Stimulated activated CD4-positive, alpha-beta T cell treated with anti-CD3 and anti-CD28 coated beads, Interleukin-2, amount 100 ng/mL, for 4 hours (primary cell): ENCODE measurements around the gene OSBPL3.

Experiments
- DNase-seq: peaks from one replicate; pipeline ENCODE4 v3.0.0-alpha.2; 2020; ENCODE audit warnings: low read depth

OSBPL3 gene

DNA sequence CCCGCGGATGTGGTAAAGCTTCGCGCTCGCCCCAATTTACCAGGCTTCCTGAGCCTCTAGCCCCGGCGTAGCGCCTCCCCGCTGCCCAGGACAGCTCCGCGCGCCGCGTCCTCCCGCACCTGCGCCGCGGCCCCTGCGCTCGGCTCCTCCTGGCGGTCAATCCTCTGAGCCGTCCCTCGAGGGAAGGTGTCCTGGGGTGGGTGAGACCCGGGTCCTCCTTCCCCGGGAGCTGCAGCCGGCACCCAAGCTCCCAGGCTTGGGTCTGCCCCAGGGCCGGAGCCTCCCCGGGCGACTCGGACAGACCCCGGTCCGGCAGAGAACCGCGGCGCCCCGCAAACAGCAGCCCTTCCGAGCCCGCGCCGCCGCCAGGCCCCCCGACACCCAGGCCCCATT lies 512 bp downstream of the OSBPL3 start:
- peak; percentile 63 for DNase-seq

DNA sequence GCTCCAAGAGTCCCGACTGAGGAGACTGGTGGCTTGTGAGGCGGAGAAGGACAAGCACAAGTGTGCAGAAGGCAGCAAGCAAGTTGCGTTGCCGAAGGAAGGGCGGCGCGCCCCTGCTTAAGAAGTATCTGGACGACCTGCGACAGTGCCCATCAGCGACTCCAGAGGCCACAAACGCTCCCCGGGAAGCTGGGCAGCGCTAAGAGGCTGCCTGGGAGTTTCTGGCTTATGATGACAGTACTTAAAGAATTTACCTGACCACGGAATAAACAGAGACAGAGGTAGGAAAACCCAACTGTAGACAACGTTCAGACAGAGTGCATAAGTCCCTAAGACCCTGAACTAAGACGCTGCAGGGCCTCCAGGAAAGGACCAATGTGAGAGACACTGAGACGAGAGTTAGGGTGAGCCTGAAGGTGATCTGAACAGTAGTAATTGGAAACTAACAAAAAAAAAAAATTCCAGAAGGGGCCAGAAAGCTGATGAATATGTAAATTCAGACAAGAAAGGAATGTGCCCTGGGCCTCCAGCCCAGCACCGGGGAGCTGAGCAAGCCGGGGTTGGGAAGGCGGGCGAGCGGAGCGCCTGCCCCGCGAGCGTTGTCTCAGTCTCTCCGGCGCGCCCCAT lies 1.0 kb downstream of the OSBPL3 start:
- DNase-seq: no peak

DNA sequence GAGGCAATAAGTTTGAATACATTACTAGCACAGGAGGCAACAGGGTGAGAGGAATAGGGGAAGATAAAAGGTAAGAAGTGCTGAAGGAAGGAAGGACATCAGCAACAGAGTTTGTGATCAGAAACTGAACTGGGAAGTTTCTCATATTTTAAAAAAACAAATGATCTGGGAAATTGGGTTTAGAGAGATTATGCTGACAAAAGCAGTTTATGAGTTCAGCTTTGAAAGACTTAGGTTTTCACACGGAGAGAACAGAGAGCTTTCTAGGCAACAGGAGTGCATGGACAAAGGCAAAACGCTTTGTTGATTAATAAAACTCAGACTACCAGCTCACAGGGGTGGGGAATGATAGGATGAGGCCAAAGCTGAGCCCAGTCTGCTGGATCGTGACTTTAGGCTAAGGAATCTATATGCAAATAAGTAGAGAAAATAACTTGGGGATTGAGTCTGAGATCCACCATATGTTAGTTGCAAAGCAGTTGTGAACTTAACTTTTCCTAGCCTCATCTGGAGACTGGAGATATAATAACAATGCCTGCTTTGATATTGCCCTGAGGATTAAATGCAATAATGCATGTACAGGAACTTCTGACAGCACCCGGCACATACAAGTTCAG lies 4.2 kb downstream of the OSBPL3 start:
- no peak for DNase-seq

DNA sequence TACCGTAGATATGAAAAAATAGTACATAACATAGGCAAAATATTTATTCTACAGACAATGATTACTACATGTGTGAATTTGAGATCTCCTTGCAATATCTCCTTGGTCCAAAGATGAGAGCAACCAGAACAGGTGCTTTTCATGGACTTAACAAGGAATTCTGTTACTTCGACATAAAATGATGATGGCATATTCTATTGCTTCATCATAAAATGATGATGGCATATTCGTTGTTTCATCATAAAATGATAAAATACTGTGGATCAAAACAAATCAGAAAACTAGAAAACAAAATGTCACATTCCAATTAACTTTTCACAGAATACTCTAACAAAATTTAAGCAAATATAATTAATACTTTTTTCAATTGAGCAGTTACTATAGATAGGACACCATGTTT lies 4.8 kb downstream of the OSBPL3 start:
- DNase-seq: no peak

DNA sequence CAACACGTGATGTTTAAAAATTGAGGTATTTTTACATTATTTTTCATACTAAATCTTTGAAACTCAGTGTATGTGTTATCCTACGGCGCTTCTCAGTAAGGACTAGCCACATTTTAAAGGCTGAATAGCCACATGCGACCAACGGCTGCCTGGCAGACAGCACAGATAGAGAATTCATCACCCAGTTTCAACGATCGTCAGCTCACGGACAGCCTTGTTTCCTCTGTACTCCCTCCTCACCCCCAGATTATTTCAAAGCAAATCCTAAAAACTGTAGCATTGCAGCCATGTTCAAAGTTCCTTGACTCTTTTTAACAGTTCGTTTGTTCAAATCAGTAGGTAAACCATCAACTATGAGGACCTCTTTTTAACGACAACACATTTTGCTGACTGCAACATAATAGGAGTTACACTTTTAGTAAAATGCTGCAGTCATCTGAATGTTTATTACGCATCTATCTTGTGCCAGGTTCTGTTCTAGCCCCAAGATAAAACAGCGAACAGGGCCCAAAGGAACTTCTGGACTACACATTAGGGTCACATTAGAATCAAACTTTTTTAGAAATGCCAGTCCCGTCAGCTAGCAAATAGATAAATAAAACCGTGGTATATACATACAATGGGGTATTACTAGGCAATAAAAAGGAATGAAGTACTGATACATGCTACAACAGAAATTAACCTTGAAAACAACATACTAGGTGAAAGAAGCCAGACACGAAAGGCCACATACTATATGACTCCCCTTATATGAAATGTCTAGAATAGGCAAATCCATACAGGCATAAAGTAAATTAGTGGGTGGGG lies 5.7 kb downstream of the OSBPL3 start:
- DNase-seq: no peak

DNA sequence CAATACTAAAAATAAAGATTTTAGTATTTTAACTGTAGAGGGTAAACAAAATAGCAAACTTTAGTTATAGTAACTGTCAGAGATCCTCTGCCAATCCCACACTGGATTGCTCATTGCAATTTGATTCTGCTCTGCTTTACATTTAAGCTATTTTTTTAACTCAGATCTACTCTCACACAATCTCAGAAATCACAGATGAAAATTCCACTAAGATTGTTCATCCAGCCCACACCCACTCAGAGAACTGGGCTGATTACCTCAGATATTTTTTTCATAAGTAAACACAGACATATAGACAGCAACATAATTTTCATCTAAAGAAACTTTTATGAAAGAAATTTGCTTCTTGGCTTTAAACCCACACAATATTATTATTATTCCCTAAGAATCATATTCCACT lies 7.0 kb downstream of the OSBPL3 start:
- DNase-seq: no peak

DNA sequence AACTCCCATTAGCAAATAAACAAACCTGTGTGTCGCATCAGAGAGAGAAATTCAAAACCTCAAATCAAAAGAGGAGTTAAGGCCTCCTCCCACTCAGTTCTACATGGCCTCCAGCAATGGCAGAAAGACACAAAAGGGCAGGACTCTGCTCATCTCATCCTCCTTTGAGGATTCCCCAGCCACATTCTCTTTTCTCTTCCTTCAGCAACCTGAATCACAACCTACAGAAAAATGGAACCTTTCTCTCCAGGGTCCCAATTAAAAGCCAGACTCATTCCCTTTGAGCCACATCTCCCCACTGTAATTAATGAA lies 7.9 kb downstream of the OSBPL3 start:
- DNase-seq: no peak

DNA sequence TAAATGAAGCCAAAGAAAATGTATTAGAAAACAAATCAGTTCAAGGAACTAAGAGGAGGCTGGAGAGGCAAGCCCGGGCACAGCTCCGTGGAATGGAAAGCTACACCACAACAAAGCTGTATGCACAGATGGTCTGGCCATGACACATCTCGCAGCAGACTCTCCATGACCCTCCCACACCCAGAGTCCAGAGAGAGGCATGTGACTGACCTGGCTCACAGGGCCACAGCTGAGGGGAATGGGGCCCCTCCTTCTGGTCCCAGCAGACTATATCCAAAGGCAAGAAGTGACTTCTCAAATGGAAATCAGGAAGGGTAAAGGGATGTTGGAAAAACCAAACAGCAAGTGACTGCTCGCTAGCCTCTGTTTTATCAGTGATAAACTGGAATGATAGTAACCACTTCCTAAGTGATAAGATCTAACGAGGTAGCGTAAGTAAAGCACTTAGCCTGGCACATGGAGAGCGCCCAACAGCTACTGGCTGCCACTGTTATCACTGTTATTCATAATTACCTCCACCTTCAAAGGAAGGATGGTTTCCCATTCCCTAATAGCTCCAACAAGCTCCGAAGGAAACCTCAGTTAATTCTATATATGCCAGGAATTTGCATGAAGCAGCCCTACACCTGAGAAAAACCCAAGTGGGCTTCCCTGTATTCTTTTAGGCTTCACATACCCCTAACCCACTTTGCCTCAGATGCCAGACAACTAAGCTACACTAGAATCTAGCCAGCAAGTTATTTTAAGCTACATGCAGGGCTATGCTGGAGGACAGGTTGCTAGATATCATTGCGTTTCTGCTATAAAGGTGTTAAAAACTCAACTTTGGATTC lies 8.4 kb downstream of the OSBPL3 start:
- DNase-seq: no peak

DNA sequence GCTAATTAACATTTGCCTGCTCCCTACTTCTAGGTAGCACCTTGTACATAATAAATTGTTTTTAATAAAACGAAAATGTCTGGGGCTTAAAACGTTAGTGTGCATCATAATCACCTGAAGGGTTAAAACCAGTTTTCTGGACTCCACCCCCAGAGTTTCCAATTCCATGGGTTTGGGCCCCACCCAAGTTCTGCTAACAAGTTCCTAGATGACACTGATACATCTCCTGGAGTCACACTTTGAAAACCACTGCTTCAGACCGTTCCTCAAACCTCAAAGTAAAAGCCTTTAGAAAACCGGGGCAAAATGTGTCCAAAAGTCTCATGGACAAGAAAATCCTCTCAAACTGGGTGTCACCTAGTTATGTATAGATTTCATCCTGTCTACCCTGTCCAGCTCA lies 9.3 kb downstream of the OSBPL3 start:
- DNase-seq: no peak

DNA sequence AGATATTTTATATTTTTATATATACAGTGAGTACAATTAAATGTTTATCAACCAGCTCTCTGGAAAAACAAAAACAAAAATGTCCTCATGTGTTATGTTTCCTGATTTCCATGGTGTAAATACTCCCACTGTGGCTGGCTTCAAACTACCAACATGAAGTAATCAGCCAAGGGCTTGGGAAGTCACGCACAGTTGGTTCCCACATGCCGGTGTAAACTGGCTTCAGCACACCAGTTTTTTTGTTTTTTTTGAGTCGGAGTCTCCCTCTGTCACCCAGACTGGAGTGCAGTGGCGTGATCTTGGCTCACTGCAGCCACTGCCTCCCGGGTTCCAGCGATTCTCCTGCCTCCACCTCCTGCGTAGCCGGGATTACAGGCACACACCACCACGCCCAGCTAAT lies 11.8 kb downstream of the OSBPL3 start:
- DNase-seq: no peak

DNA sequence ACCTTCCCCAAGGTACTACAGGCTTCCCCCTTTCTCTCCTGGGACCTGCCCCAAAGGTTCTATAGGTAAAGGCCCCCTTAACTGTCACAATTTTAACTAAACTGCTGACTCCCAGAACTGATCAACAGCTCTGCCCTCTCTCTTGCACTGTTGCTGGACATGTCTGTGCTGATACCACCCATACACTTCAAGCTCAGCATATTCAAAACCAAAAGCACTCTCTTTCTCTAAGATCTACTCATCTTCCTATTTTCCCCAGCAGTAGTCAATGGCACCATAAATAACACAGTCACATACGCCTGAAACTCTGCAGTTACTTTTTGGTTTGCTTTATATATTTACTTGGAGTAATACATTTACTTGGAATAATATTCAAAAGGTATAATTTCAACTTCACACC lies 12.3 kb downstream of the OSBPL3 start:
- no peak for DNase-seq

DNA sequence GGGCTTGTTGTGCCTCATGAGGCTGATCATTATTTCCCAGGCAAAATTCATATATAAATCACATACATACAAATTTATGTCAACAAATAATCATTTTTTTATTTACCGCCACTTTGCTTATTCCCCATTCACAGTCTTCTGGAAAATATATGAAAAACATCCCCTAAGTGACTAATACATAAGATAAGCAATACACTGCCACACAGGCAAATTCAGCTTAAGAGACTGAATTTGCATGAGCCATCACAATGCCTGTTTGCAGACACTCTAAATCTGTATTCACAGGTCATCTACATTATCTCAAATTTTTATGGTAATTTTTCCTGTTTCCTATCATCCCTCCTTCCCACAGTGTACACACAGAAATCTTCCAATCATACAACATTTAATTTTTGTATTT lies 13.2 kb downstream of the OSBPL3 start:
- no peak for DNase-seq

DNA sequence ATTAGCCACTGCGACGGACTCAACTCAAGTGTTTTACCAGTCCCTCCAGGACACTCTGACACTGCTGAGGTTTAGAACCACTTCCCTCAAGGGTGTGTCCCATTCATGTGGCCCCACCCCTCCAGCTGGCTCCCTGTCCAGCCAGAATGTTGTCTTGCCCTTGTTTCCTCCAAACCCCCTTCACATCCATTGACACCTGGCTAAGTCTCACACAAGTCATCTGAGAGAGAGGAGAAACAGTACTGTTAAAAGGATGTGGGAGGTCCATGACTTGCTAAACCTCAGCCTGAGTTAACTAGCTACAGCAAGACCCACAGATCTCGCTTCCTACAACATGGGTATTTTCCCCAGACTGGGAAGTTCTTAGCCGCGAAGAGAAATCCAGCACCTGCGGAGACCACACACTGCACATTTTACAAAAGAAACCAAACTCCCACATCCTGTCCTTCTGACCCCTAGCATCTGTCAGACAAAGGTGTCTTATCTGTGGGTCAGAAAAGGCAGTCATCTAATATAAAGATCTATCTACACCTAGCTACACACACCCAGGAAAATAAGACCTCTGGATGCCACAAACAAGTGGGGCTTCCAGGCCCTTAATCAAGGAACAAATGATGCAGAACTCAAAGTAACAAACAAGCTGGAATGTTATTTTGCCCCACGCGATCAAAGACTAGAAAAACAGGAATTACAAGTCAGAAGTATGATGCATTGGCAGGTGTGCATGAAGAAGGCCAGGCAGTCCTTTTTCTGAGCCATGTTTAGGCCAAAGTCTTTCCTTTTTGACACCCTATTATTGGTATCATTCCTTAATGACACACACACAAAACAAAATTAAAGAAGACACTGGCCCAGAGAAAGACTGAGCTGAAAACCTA lies 13.9 kb downstream of the OSBPL3 start:
- DNase-seq: no peak

DNA sequence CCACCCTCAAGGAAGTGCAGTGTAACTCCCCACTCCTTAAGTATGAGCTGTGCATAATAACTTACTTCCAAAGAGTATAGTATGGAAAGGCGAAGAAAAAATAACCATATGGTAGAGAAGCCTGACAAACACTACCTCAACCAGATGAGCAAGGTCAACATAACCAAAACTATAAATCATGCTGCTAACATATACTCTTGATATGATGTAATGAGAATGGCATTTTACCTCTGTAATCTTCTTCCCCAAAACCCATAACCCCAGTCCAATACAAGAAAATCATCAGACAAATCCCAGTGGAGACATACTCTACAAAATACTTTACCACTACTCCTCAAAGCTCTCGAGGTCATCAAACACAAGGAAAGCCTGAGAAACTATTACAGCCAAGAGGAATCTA lies 15.8 kb downstream of the OSBPL3 start:
- no peak for DNase-seq

DNA sequence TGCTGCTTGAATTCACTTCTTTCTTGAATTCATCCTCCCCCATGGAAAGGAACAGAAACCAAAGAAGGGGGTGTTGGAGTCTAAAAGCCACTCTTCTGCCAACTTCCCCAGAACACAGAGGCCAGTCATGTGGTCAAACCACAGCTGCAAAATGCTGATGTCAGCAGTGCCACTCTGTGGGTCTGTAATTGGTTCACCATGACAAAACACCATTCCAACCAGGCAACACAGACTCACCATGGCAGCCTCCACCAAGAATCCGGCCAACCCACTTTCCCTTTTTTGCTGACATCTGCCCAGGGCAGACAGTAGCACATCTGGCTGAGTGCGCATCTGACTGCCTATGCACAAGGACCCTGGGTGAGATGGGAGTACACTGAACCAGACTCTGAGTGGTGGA lies 16.8 kb downstream of the OSBPL3 start:
- no peak for DNase-seq

DNA sequence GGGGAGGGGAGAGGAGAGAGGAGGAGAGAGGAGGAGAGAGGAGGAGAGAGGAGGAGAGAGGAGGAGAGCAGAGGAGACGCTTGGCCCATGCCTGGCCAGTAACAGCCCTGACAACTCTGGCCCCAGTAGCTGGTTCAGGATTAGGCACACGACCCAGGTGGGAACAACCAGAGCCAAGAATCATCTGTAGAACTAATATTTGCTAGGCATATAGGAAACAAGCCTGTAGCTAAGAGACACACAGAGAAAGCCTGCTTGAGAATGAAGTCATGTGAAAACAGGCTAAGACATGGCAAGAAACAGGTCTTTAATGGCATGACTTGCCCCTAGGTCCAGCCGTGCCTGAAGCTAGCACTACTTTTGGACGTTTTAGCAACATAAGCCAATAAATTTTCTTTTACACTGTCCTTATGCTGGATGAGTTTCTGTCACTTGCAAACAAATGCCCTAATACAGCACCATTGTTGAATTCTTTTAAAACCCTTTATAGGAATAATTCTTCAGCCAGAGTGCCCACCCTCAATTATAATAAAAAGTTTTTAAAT lies 17.5 kb downstream of the OSBPL3 start:
- DNase-seq: no peak

DNA sequence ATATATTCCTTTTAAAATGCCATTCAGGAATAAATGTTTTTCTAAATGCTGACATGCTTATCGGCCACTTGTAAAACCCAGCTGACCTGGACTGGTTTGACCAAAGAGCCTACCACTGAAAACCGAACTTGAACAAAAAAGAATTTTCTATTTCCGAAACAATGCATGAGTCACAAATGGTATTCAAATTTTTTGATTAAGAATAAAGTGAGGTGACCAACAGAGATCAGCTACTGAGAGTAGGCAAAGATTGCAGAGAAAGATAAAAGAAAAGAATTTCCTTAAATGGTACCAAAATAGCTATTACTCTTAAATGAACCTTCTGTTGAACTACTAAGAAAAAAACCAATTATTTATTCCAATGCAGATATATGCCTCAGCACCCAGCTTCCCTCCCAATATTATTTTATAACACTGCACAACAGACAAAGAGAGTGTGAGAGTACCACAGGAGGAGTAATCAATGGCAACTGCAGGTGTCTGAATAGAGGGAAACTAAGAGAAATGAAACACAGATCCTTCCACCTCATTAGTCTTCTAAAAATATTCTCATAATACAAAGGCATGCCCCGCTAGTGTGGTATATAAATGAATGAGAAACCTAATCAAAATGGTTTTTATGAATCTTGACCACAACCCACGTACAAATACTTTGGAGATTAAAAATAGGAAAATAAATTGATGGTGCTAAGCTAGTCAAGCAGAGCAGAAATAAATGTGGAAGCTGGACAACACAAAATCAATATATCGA lies 20.1 kb downstream of the OSBPL3 start:
- no peak for DNase-seq

DNA sequence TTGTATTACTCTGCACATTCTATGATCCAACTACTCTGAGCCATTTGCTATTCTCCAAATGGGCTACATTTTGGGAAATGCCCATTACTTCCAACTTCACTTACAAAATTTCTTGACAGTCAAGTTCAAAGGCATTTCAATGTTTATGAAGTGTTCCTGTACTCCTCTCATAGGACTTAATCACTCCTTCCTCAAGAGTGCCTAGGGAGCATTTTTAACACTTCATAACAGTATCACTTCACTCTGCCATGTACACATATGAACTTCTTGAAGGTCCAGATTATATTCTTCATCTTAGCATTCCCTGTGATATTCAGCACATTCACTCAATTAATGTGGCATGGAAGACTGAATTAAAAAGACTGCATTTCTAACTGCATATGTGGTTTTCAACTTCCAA lies 21.6 kb downstream of the OSBPL3 start:
- DNase-seq: no peak

DNA sequence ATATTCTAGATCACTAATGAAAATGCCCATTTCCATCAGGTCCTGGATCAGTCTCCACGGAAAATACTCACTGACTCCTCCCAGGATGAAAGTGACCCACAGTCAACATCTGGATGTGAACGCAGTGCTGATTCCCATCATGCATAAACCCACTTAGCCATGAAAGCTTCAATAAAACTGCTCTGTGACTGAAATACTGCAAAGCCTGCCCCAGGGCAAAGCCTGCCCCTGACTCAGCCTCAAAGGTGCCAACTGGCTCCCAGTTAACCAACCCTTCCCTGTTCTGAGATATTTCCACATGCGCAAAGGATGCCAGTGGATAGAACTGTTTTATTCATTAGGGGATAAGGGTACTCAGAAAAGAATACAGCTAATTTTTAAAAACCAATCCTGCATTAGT lies 24.0 kb downstream of the OSBPL3 start:
- DNase-seq: no peak

DNA sequence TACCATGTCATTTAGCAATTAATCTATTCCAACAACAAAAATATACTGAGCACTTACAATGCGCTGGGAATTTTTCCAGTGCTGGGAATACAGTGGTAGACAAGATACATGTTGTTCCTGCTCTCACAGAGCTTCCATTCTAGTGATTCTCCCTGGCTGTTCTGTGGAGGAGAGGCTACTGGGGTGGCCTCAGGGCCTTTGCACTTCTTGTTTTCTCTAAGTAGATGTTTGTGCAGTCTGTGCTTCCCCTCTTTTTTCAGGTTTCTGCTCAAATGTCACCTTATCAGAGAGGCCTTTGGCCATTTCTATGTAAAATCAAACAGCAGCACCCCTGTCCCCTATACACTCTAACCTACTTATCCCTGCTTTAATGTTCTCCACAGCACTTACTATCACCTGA lies 24.7 kb downstream of the OSBPL3 start:
- DNase-seq: no peak

DNA sequence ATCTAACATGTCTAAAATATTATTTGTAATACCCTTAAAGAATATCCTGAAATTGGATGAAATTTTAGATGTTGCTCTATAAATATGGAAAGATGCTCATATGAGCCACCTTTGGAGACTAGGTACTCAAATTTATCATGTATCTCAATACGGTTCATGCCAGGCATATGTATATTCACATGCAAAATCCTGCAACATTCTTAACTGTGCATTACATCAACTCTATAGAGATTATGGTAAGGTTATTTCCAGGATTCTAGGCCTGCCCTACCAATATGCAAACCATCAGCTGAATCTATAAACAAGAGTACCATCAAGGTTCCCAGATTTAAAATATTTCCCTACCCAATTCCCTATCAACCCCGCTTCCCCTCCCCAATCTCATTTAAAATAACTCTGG lies 27.5 kb downstream of the OSBPL3 start:
- no peak for DNase-seq
